C4-2B (cell line): ENCODE measurements around the gene RBP5.

Experiments used
- H3K27ac ChIP-seq: fragments of 450-650 bp; 2 replicates; pipeline ENCODE4 v1.5.1; 2017
- CTCF ChIP-seq: fragments of 450-650 bp; conservative IDR thresholded peaks from 2 replicates; pipeline ENCODE4 v1.5.1; 2017; ENCODE audit warnings: mild to moderate bottlenecking
- ZFX ChIP-seq: fragments of 450-650 bp; IDR thresholded peaks from 2 replicates; pipeline ENCODE4 v1.6.1; 2017

RBP5 gene

GRCh38 chr12:7121324-7121723, 7.4 kb downstream of the RBP5 start:
- no peak for TF ChIP-seq CTCF
- TF ChIP-seq ZFX = no peak
- H3K27ac ChIP-seq = no peak overlapping the region

GRCh38 chr12:7120166-7120565, 8.5 kb downstream of the RBP5 start:
- H3K27ac ChIP-seq = no peak overlapping the region
- TF ChIP-seq CTCF (no peak), ZFX (no peak)

- no peak overlapping the region for H3K27ac ChIP-seq
- TF ChIP-seq CTCF (no peak), ZFX (no peak)
Observed at GRCh38 chr12:7118881-7119280, 9.8 kb downstream of the RBP5 start.

- no peak for TF ChIP-seq CTCF
- no peak for TF ChIP-seq ZFX
- H3K27ac ChIP-seq = no peak overlapping the region
Observed at GRCh38 chr12:7117670-7118069, 11.0 kb downstream of the RBP5 start.

- H3K27ac ChIP-seq = no peak overlapping the region
- no peak for TF ChIP-seq CTCF
- TF ChIP-seq ZFX = no peak
Observed at GRCh38 chr12:7116916-7117315, 11.8 kb downstream of the RBP5 start.

- no peak overlapping the region for H3K27ac ChIP-seq
- TF ChIP-seq ZFX (no peak), CTCF (no peak)
Observed at GRCh38 chr12:7116196-7116595, 12.5 kb downstream of the RBP5 start.

GRCh38 chr12:7114851-7115250, 13.8 kb downstream of the RBP5 start:
- TF ChIP-seq CTCF = no peak
- no peak for TF ChIP-seq ZFX
- no peak overlapping the region for H3K27ac ChIP-seq

GRCh38 chr12:7114008-7114407, 14.7 kb downstream of the RBP5 start:
- TF ChIP-seq CTCF = no peak
- TF ChIP-seq ZFX = no peak
- H3K27ac ChIP-seq = no peak overlapping the region
